Esophagus mucosa (tissue), 1 donor: Measurements from ENCODE around the gene SCN10A. TPM values are rescaled to one million over a fixed set of nuclear protein-coding genes. Genes with fewer than 3 reads are reported as not detected.

ENCODE experiments used
- ATAC-seq: fragments of 200-7000 bp; cut with Tn5 transposase; one replicate; pipeline ENCODE4 v1.9.1; 2020
- total RNA-seq: library from RNA; stranded (reverse); gene quantifications from one replicate; pipeline ENCODE4 v1.2.4, GENCODE V29; 2023
- donor health status: DM: yes; HTN: yes; CAD: no.

SCN10A gene
- not detected for total RNA-seq

- ATAC-seq = no peak
These were observed at the start of gene SCN10A for GRCh38 chr3:38816026-38816425. Gene SCN10A (minus strand): TSS chr3:38816217. CDS start chr3:38794010, 22,207 bp downstream.

- ATAC-seq = no peak
These were observed 37.0 kb upstream of the SCN10A start for GRCh38 chr3:38853011-38853410.

GRCh38 chr3:38843898-38844297 lies 27.9 kb upstream of the SCN10A start:
- peak; percentile 36 for ATAC-seq

GRCh38 chr3:38842266-38842965 lies 26.4 kb upstream of the SCN10A start:
- ATAC-seq = no peak

GRCh38 chr3:38840987-38841386 lies 25.0 kb upstream of the SCN10A start:
- ATAC-seq = no peak

- no peak for ATAC-seq
These were observed 21.3 kb upstream of the SCN10A start for GRCh38 chr3:38837358-38837757.

- no peak for ATAC-seq
These were observed 20.5 kb upstream of the SCN10A start for GRCh38 chr3:38836561-38836960.

GRCh38 chr3:38835939-38836338 lies 19.9 kb upstream of the SCN10A start:
- no peak for ATAC-seq

GRCh38 chr3:38834717-38835116 lies 18.7 kb upstream of the SCN10A start:
- no peak for ATAC-seq

GRCh38 chr3:38834110-38834509 lies 18.1 kb upstream of the SCN10A start:
- ATAC-seq = peak; percentile 56

GRCh38 chr3:38829404-38829803 lies 13.4 kb upstream of the SCN10A start:
- peak; percentile 73 for ATAC-seq

GRCh38 chr3:38828681-38829080 lies 12.7 kb upstream of the SCN10A start:
- no peak for ATAC-seq

- ATAC-seq = no peak
These were observed 11.8 kb upstream of the SCN10A start for GRCh38 chr3:38827791-38828190.

- ATAC-seq = no peak
These were observed 10.0 kb upstream of the SCN10A start for GRCh38 chr3:38826001-38826400.

GRCh38 chr3:38824349-38824748 lies 8.3 kb upstream of the SCN10A start:
- ATAC-seq = no peak

- no peak for ATAC-seq
These were observed 7.7 kb upstream of the SCN10A start for GRCh38 chr3:38823722-38824121.

GRCh38 chr3:38823186-38823585 lies 7.2 kb upstream of the SCN10A start:
- ATAC-seq = no peak

- ATAC-seq = no peak
These were observed 4.2 kb downstream of the SCN10A start for GRCh38 chr3:38811822-38812221.

GRCh38 chr3:38805765-38806386 lies 10.1 kb downstream of the SCN10A start:
- ATAC-seq = peak; percentile 74

GRCh38 chr3:38805004-38805403 lies 11.0 kb downstream of the SCN10A start:
- no peak for ATAC-seq

- no peak for ATAC-seq
These were observed 15.5 kb downstream of the SCN10A start for GRCh38 chr3:38800511-38800910.

GRCh38 chr3:38793721-38794120 lies 22.3 kb downstream of the SCN10A start:
- ATAC-seq = no peak

GRCh38 chr3:38792983-38793382 lies 23.0 kb downstream of the SCN10A start:
- ATAC-seq = no peak

- no peak for ATAC-seq
These were observed 33.9 kb downstream of the SCN10A start for GRCh38 chr3:38782148-38782547.

- no peak for ATAC-seq
These were observed 42.5 kb downstream of the SCN10A start for GRCh38 chr3:38773528-38773927.
